Esophagus muscularis mucosa (tissue), 4 donors: ENCODE results near the gene IGSF21.

Source experiments
- EP300 ChIP-seq: sonication (generic); formaldehyde crosslinking; IDR thresholded peaks from one replicate; pipeline ENCODE4 v1.6.1; 2017; ENCODE audit warnings: antibody characterized with exemption
- POLR2A ChIP-seq: fragments of 450-650 bp; IDR thresholded peaks from one replicate; pipeline ENCODE4 v1.6.1; 2017; ENCODE audit warnings: antibody characterized with exemption, moderate library complexity, mild to moderate bottlenecking, low read depth
- POLR2AphosphoS5 ChIP-seq, 2 donors: sonication (generic); formaldehyde crosslinking; IDR thresholded peaks; one replicate each; pipeline ENCODE4 v1.6.1; 2017; ENCODE audit warnings: antibody characterized with exemption in 2 of 2
- TF ChIP-seq, protein P1 (sequence below), 3 experiments: fragments of 200-600 bp in 2 of 3; fragments of 450-650 bp in 1 of 3; sonication (generic) in 2 of 3; IDR thresholded peaks; one replicate each; pipeline ENCODE4 v1.5.1; 2017 to 2019; ENCODE audit warnings: antibody characterized with exemption in 3 of 3, mild to moderate bottlenecking in 2 of 3, moderate library complexity in 1 of 3

DNA sequence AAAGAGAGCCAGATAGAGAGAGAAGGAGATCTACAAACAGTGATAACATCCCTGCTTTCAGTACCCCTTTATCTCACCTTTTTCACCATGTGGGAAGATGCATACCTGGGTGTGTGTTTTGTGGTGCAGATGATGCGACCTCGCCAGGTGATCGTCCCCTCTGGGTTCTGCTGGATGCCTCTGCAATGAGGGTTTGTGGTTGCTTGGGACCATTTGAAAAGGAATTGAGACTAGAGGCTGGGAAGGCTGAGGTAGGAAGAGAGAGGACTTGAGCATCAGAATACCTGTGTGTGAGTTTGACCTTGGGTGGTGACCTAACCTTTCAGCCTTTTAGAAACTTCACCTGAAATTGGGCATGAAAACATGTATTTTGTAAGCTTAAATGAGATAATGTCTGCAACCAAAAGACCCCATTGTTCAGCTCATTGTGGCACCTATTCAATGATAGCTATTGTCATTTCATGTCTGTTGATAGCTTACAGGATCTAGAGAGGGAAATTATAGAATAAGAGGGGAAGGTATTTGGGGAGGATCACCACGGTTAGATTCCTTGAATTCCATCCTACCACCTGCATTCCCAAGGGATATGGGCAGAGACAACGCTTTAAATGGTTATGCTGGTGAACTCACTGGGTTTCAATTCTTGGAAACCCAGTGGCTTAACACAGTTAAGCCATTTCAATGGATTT is 125.7 kb downstream of the IGSF21 start:
- TF ChIP-seq, protein P1, sequence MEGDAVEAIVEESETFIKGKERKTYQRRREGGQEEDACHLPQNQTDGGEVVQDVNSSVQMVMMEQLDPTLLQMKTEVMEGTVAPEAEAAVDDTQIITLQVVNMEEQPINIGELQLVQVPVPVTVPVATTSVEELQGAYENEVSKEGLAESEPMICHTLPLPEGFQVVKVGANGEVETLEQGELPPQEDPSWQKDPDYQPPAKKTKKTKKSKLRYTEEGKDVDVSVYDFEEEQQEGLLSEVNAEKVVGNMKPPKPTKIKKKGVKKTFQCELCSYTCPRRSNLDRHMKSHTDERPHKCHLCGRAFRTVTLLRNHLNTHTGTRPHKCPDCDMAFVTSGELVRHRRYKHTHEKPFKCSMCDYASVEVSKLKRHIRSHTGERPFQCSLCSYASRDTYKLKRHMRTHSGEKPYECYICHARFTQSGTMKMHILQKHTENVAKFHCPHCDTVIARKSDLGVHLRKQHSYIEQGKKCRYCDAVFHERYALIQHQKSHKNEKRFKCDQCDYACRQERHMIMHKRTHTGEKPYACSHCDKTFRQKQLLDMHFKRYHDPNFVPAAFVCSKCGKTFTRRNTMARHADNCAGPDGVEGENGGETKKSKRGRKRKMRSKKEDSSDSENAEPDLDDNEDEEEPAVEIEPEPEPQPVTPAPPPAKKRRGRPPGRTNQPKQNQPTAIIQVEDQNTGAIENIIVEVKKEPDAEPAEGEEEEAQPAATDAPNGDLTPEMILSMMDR (IDR thresholded peaks at IDR 0.05), result no peak
- no peak for TF ChIP-seq POLR2A
- TF ChIP-seq EP300, result no peak
- no peak for TF ChIP-seq POLR2AphosphoS5 (IDR thresholded peaks at IDR 0.05)
